Activated effector memory CD4-positive, alpha-beta T cell treated with Interleukin-2 at 50 U/mL for 16 hours (primary cell): ENCODE measurements around the gene AIF1.
A peak's percentile ranks its signal among the peaks of the same experiment; 100 is the strongest.
"Not testable (repeated sequence)": the region's sequence is repeated elsewhere in the genome, so short reads cannot be mapped to it uniquely, and the experiment has no call there.

Experiments used
- DNase-seq: peaks from one replicate; pipeline ENCODE4 v3.0.0-alpha.2; 2020

Gene AIF1

GRCh38 chr6:31580807-31581433 is 34.1 kb upstream of the AIF1 start:
- peak; percentile 83 for DNase-seq

GRCh38 chr6:31581434-31582229 is 33.4 kb upstream of the AIF1 start:
- no peak for DNase-seq

GRCh38 chr6:31582230-31582643 is 32.8 kb upstream of the AIF1 start, which contains the start of gene LTB:
LTB (minus strand) TSS chr6:31582424; CDS start chr6:31582417, 7 bp downstream.
- peak; percentile 80 for DNase-seq

- DNase-seq, result no peak
Observed at GRCh38 chr6:31585491-31585890, 29.5 kb upstream of the AIF1 start.

DNA sequence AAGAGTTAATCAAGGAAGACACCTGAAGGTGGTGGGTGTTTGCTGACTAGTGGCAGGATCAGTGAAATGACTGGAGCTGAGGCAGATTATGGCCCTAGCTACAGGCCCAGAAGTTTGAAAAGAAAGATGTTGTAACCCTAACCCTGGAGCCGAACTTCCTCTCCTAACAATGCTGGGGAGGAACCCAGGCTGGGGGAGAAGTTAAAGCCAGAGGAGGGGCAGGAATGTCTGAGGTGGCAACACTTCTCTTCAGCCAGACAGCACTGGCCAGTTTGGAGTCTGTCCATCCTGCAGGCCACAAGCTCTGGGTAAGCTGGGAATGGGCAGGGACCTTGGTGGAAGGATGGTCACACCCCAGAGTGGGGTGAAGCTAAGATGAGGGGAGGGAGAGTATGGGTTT is 29.0 kb upstream of the AIF1 start, which contains the start of gene LST1:
Gene LST1 (plus strand): TSS at position 270 of the 400 bp plus-strand sequence. CDS start 1,023 bp downstream, outside the sequence.
- DNase-seq, result no peak

GRCh38 chr6:31586599-31587281 is 28.3 kb upstream of the AIF1 start:
- DNase-seq, result no peak

- no peak for DNase-seq
Observed at GRCh38 chr6:31587791-31588777, 26.9 kb upstream of the AIF1 start.

DNA sequence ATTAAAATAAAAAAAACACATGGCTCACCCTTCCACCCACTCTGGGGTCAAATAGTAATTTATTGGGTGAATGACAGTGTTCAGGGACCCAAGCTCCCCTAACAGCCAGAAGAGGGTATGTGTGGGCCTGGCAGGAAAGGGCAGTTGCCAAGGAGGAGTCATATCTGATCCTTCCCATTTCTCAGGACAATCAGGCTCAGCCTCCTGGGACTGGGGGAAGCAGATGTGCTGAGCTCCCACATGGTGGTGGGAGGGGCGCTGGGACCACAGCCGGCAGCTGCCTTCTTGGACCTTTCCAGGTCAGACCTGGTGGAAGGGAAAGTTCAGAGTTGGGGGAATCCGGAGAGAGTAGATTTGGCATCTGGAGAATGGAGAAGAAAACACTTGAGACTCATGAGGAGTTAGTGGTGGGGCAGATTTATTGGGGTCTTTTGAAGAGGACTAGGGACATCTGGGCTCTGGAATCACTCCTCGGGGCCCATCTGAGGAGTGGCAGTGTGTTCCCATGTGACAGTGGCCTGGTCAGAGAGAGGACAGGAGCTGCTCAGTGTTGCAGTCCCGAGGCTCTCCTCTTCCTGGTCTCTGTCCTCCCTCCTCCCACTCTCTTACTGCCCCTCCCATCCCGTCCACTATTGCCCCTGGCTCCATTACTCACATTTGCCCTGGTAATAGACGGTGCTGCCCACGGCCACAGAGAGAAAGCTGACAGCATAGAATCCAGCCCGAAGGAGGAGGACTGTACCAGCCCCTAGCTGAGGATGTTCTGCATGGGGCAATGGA is 26.0 kb upstream of the AIF1 start:
- no peak for DNase-seq

- DNase-seq, result not testable (repeated sequence)
Observed at GRCh38 chr6:31590691-31591090, 24.3 kb upstream of the AIF1 start.

GRCh38 chr6:31592396-31592771 is 22.6 kb upstream of the AIF1 start:
- no peak for DNase-seq

- no peak for DNase-seq
Observed at GRCh38 chr6:31597006-31597405, 18.0 kb upstream of the AIF1 start.

DNA sequence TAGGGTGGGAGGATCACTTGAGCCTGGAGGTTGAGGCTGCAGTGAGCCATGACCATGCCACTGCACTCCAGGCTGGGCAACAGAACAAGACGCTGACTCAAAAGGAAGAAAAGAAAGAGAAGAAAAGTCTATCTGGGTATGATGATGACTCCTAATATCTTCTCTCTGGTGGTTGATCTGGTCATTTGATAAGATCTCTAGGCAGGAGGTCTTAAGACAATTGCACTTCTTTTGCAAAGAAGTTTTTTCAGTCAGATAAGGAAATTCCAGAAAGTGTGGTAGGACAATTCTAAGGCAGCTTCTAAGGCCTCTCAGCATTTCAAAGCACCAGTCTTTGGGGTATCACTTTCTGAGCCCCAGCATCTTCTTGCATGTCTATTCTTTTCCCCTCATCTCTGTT is 7.7 kb upstream of the AIF1 start:
- no peak for DNase-seq

GRCh38 chr6:31609519-31610406 is 5.3 kb upstream of the AIF1 start:
- no peak for DNase-seq

DNA sequence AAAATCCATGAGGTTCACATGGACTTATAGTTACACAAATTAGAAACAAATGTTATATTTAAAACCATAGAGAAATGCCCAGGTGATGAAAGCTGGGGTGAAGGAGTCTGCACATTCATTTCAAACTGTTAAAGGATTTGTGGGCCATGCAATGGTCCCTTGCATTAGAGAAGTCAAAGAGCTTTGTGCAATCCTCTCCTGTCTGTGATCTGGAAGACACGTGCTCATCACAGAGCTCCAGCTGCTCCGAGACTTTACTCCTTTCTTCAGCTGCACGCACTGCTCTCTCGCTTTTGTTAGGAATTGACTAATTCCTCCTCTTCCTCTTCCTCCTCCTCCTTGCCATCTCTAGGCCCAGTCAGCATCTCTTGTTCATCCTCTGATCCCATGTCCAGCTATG is 4.1 kb upstream of the AIF1 start:
- DNase-seq, result no peak

- DNase-seq, result no peak
Observed at GRCh38 chr6:31614075-31614619, 887 bp upstream of the AIF1 start.

DNA sequence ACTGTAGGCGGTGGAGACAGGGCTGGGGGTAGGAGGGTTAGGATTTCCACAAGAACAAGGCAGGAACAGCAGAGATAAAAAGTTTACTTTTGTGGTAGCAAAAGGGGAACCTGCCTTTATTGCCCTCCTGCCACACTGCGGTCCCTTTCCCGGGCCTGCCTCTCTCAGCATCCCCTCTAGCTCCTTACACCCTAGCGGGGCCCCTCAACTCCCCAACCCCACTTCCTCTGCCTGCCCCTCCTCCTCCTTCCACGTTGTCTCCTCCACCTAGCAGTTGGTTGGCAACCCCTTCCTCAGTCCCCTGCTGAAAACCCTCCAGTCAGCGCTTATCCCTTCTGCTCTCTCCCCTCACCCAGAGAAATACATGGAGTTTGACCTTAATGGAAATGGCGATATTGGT is 714 bp downstream of the AIF1 start:
- no peak for DNase-seq

DNA sequence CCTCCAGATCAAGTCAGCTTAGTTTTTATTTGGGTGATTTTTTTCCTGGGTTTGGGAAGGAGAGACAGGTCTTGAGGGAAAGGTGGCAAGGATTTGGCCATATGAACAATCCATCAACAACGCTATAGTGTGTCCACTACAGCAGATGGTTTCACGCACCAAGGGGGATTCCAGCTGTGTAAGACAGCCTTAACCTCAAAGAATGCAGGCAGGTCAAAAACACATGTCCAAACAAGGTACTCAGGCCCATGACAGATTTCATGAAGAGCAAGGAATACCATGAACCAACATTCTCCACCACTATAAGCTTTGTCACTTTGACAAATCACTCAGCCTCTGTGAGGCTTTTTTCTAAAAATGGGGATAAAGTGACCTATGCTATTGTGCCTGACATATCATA is 2.0 kb downstream of the AIF1 start:
- DNase-seq, result no peak

DNA sequence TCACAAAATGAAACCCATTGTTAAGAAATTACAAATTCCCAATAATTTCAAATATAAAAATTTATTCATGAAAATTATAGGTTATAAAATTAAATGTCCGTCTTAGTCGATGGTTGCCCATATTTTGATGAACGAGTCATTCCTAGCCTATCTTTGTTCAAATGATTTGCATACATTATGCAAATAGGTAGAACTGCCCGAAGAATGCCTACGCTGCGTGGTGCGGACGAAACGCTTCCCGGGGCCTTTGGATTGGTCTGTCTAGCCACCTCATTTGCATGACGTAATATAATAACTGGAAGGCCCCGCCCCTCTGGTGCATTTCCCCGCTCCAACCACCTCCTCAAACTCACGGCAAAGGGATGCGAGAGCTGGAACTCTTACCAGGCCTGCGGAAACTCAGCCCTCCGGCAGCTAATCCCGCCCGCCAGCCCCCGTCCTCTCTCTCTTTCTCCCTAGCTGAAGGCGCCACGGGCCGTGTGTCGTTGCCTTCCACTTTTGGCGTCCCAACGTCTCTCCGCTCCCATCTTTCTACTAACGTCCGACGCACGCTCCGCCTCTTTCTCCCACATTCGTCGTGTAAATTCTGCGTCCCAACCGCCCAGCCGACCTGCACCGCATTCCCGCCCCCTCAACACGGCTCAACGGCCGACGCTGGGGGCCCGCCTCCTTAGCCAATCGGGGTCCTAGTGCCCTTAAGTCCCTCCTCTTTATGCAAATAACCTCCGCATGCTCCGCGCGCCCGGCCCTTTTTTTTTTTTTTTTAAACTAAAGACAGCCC is 5.0 kb downstream of the AIF1 start:
- peak; percentile 96 for DNase-seq

- DNase-seq, result no peak
Observed at GRCh38 chr6:31620586-31621319, 5.7 kb downstream of the AIF1 start, which contains the start of gene PRRC2A. PRRC2A (plus strand) TSS chr6:31620715; CDS start chr6:31622790, 2,075 bp downstream.
